Astrocyte (in vitro differentiated cells and primary cell): Measurements from ENCODE around the gene IL20.

Experiments used
- EZH2 ChIP-seq: IDR thresholded peaks from 2 replicates; pipeline ENCODE4 v1.6.1; 2012; ENCODE audit warnings: mild to moderate bottlenecking, low read length, inconsistent platforms; ENCODE audit not compliant: insufficient read depth
- TF ChIP-seq, protein P1 (sequence below): IDR thresholded peaks from 2 replicates; pipeline ENCODE4 v1.5.1; 2011; ENCODE audit warnings: low read depth, mild to moderate bottlenecking, inconsistent platforms, low read length, moderate library complexity; ENCODE audit not compliant: insufficient read depth

DNA sequence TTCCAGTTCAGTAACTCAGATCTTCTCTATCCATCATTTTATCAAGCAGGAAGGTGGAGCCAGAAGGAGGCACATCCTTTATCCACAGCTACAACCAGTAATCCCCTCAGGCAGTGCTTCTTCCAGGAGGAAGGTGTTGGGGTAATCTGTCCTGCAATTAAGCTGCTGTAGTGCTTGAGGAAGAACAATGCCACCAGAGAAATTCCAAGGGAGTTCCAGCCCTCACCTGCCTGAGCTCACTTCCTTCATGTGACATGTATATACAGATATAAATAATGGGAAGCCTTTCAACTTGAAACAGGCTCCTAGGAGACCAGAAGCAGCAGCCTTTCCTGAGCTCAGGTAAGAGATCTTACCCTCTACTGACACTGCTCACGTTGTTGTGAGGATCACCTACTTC, 2.2 kb upstream of the IL20 start:
- TF ChIP-seq, protein P1, sequence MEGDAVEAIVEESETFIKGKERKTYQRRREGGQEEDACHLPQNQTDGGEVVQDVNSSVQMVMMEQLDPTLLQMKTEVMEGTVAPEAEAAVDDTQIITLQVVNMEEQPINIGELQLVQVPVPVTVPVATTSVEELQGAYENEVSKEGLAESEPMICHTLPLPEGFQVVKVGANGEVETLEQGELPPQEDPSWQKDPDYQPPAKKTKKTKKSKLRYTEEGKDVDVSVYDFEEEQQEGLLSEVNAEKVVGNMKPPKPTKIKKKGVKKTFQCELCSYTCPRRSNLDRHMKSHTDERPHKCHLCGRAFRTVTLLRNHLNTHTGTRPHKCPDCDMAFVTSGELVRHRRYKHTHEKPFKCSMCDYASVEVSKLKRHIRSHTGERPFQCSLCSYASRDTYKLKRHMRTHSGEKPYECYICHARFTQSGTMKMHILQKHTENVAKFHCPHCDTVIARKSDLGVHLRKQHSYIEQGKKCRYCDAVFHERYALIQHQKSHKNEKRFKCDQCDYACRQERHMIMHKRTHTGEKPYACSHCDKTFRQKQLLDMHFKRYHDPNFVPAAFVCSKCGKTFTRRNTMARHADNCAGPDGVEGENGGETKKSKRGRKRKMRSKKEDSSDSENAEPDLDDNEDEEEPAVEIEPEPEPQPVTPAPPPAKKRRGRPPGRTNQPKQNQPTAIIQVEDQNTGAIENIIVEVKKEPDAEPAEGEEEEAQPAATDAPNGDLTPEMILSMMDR, result no peak
- no peak for TF ChIP-seq EZH2
